ENCODE data around the gene SIK3. TPM values are rescaled to one million over a fixed set of nuclear protein-coding genes. Genes with fewer than 3 reads are reported as not detected.

Gene SIK3
- total and polyA plus RNA-seq, 8 donors = 11.1 to 27.3 (median 24.0) TPM

DNA sequence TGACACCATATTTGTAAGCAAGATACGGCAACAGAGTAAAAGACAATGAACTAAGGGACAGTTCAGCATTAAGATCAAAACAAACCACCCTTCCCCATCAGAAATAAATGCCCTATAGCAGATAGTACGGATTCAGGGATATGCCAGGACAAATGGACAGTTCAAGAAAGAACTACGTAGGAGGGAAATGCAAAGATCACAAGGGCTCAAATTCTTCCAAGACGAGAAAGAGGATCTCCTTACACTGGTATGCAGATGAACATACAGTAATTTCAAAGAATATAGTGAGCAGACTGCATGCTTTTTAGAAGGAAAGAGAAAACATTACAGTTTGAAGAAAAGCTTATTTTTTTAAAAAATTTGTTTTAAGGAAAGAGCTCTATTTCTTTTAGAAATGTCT, 136.1 kb downstream of the SIK3 start:
- Histone ChIP-seq H3K27ac (no peak overlapping the region), H3K27me3 (no peaks in the 10 kb centered on the region), H3K4me3 (no peak overlapping the region), H3K36me3 (no peaks in the 10 kb centered on the region), H3K9me3 (no peaks in the 10 kb centered on the region), H3K4me1 (peaks cover 16 to 28% (median 20%) of the 10 kb centered on the region in 3 donors)
- intact Hi-C loops (cut with DNase I) = no loop called here
- TF ChIP-seq, protein P1, sequence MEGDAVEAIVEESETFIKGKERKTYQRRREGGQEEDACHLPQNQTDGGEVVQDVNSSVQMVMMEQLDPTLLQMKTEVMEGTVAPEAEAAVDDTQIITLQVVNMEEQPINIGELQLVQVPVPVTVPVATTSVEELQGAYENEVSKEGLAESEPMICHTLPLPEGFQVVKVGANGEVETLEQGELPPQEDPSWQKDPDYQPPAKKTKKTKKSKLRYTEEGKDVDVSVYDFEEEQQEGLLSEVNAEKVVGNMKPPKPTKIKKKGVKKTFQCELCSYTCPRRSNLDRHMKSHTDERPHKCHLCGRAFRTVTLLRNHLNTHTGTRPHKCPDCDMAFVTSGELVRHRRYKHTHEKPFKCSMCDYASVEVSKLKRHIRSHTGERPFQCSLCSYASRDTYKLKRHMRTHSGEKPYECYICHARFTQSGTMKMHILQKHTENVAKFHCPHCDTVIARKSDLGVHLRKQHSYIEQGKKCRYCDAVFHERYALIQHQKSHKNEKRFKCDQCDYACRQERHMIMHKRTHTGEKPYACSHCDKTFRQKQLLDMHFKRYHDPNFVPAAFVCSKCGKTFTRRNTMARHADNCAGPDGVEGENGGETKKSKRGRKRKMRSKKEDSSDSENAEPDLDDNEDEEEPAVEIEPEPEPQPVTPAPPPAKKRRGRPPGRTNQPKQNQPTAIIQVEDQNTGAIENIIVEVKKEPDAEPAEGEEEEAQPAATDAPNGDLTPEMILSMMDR (IDR thresholded peaks at IDR 0.05) = no peak
- no peak for ATAC-seq
- no peak for DNase-seq
- WGBS, 2 donors = 93 to 94% methylated on average over 4 of the region's 4 CpGs
- FAIRE-seq = no peak

DNA sequence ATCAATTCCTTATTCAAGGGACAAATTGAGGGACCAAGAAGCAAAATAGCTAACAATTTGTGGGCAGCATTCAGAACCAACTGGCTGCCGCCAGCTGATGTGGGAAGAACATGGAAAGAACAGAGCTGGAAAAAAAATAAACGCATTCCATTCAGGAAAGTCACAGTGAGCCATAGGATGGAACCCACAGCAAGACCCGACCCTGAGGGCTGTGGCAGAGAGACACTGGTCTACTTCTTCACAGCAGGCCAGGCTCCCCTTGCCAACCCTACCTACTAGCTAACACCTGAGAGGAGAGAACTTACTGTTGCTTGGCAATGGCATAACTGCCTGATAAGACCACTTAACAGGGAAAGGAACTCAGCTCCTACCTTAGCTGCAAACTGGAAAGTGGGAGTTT, 137.3 kb downstream of the SIK3 start:
- peaks cover 16 to 28% (median 20%) of the 10 kb centered on the region in 3 donors for H3K4me1 ChIP-seq
- TF ChIP-seq, protein P1 (IDR thresholded peaks at IDR 0.05) = no peak
- ATAC-seq (peak in 3 of 4 donors; percentile 60 to 70 (median 60)), DNase-seq (no peak), FAIRE-seq (no peak)
- 46 to 47% methylated on average over 3 of the region's 3 CpGs for WGBS, 2 donors
- no peaks in the 10 kb centered on the region for H3K27me3 ChIP-seq
- H3K4me3 ChIP-seq = no peak overlapping the region
- H3K36me3 ChIP-seq = no peaks in the 10 kb centered on the region
- intact Hi-C loops (cut with DNase I) = no loop called here
- H3K27ac ChIP-seq = no peak overlapping the region
- no peaks in the 10 kb centered on the region for H3K9me3 ChIP-seq

DNA sequence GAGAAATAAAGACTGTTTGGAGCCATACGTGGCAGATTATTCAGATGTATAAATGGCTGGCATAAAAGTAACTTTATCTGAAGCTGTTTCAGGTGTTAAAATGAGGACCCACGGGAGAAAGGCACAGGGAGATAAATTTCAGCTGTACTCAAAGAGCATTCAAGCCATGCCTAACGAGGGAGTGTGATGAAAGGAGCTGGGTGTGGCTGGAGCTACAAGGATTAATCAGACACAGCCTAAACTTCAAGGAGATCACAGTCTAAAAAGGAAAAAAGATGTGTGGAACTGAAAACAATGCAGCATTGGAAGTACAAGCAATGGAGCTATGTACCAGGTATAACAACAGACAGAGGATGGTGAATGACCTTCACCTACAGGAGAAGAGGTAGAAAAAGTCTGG, 140.0 kb downstream of the SIK3 start:
- FAIRE-seq = no peak
- Histone ChIP-seq H3K27me3 (no peaks in the 10 kb centered on the region), H3K36me3 (peaks cover 0 to 21% (median 0%) of the 10 kb centered on the region in 3 donors), H3K4me3 (no peak overlapping the region), H3K27ac (no peak overlapping the region), H3K4me1 (peaks cover 7 to 13% (median 10%) of the 10 kb centered on the region in 3 donors), H3K9me3 (no peaks in the 10 kb centered on the region)
- intact Hi-C loops (cut with DNase I) = no loop called here
- no peak for DNase-seq
- TF ChIP-seq, protein P1 (IDR thresholded peaks at IDR 0.05) = no peak
- ATAC-seq = no peak
- 77 to 82% methylated on average over 3 of the region's 3 CpGs for WGBS, 2 donors

DNA sequence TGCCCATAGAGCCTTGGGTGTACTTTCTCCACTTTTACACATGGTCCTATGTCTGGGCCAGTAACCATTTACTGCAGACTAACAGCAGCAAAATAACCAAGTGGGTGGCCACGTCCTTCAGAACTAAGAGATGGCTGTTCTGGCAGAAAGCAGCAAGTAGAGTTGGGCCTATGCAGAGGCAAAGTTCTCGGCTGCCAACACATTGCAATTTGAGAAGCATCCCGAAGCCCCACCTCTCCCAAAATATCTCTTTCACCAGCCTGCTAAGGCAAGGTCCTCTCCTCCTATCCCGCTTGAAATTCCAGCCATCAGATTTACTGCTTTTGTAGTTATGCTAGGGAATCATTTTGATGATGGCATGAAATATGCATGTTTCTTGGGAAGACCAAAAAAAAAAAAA, 142.3 kb downstream of the SIK3 start:
- TF ChIP-seq, protein P1 (IDR thresholded peaks at IDR 0.05) = no peak
- ATAC-seq (no peak), FAIRE-seq (no peak)

DNA sequence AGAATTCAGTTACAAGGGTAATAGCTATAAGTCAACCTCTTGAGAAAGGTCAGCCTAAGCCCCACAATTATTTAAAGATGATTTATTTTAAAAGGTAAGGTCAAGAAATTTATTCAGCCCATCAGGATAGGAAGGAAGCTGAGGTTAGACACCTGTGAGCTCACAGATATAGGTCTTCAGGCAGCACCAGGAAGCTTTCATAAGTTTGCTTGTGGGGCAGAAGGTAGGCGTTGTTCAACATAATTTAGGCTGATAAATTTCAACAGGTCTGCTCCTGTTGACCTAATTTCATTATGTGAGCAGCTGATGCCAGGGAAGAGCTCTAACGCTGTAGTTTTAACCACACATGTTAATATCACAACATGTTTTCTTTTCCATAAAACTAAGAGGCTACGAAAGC, 142.7 kb downstream of the SIK3 start:
- intact Hi-C loops (cut with DNase I) = no loop called here
- no peak for ATAC-seq
- TF ChIP-seq, protein P1 (IDR thresholded peaks at IDR 0.05) = no peak
- 86 to 94% methylated on average over 3 of the region's 3 CpGs for whole genome bisulfite sequencing, 2 donors
- Histone ChIP-seq H3K27ac (no peak overlapping the region), H3K36me3 (peaks cover 0 to 21% (median 0%) of the 10 kb centered on the region in 3 donors), H3K9me3 (no peaks in the 10 kb centered on the region), H3K4me1 (peaks cover 0 to 3% (median 0%) of the 10 kb centered on the region in 3 donors), H3K4me3 (no peak overlapping the region), H3K27me3 (no peaks in the 10 kb centered on the region)
- DNase-seq = no peak
- FAIRE-seq = no peak

More for the DNA sequence above, 142.3 kb downstream of the SIK3 start:
- 91 to 94% methylated on average over 4 of the region's 4 CpGs for WGBS, 2 donors
- H3K27ac ChIP-seq = no peak overlapping the region
- H3K9me3 ChIP-seq = no peaks in the 10 kb centered on the region
- peaks cover 0 to 4% (median under 1%) of the 10 kb centered on the region in 3 donors for H3K4me1 ChIP-seq
- intact Hi-C loops (cut with DNase I) = no loop called here
- no peaks in the 10 kb centered on the region for H3K27me3 ChIP-seq
- DNase-seq = no peak
- H3K4me3 ChIP-seq = no peak overlapping the region
- H3K36me3 ChIP-seq = peaks cover 0 to 21% (median 0%) of the 10 kb centered on the region in 3 donors
